ENCODE results near the gene FLT1. TPM values are rescaled to one million over a fixed set of nuclear protein-coding genes. Genes with fewer than 3 reads are reported as not detected.

Gene FLT1
- total and polyA plus RNA-seq, 7 donors = 9.0 to 38.6 (median 15.6) TPM

GRCh38 chr13:28533441-28534166, 38.7 kb upstream of the FLT1 start:
- WGBS, 3 donors = 85 to 92% (median 90%) methylated on average over 7 of the region's 7 CpGs
- DNase-seq (no peak), ATAC-seq (no peak)
- Histone ChIP-seq H3K27ac (peak overlapping the region; percentile 61), H3K9me3 (no peaks in the 10 kb centered on the region), H3K4me1 (no peaks in the 10 kb centered on the region), H3K27me3 (ENCODE audit: insufficient read depth in 3 of 3, low read length in 2 of 3) (peaks cover 0 to 58% (median 4%) of the 10 kb centered on the region in 3 donors), H3K4me3 (no peak overlapping the region), H3K36me3 (ENCODE audit: insufficient read depth in 1 of 2, low read depth in 1 of 2) (no peaks in the 10 kb centered on the region)
- TF ChIP-seq CTCF (IDR thresholded peaks at IDR 0.05) = no peak
- intact Hi-C loops (cut with DNase I) = loop anchor here in 1 of 2 donors (10.0 kb wide), 1 partner anchor 101 kb away; no protein-coding TSS in a partner anchor

GRCh38 chr13:28533125-28533436, 38.2 kb upstream of the FLT1 start:
- H3K27ac ChIP-seq = peak overlapping the region; percentile 61
- no peaks in the 10 kb centered on the region for H3K9me3 ChIP-seq
- H3K27me3 ChIP-seq (ENCODE audit: insufficient read depth in 3 of 3, low read length in 2 of 3) = peaks cover 0 to 58% (median 4%) of the 10 kb centered on the region in 3 donors
- DNase-seq (no peak), ATAC-seq (no peak)
- WGBS, 3 donors = 9 to 19% (median 15%) methylated on average over 10 of the region's 10 CpGs
- TF ChIP-seq CTCF (IDR thresholded peaks at IDR 0.05) = no peak
- peak overlapping the region; percentile 59 for H3K4me3 ChIP-seq
- intact Hi-C loops (cut with DNase I) = loop anchor here in 1 of 2 donors (10.0 kb wide), 1 partner anchor 102 kb away; no protein-coding TSS in a partner anchor
- H3K4me1 ChIP-seq = no peaks in the 10 kb centered on the region
- no peaks in the 10 kb centered on the region for H3K36me3 ChIP-seq (ENCODE audit: insufficient read depth in 1 of 2, low read depth in 1 of 2)

GRCh38 chr13:28532388-28533124, 37.6 kb upstream of the FLT1 start:
- Histone ChIP-seq H3K36me3 (ENCODE audit: insufficient read depth in 1 of 2, low read depth in 1 of 2) (no peaks in the 10 kb centered on the region), H3K27ac (peak overlapping the region; percentile 61), H3K27me3 (ENCODE audit: insufficient read depth in 3 of 3, low read length in 2 of 3) (peaks cover 0 to 58% (median 4%) of the 10 kb centered on the region in 3 donors), H3K4me3 (peak overlapping the region; percentile 59), H3K9me3 (no peaks in the 10 kb centered on the region), H3K4me1 (no peaks in the 10 kb centered on the region)
- DNase-seq (peak; percentile 23 to 66), ATAC-seq (peak; percentile 36 to 50 (median 40))
- TF ChIP-seq CTCF (IDR thresholded peaks at IDR 0.05) = no peak
- intact Hi-C loops (cut with DNase I) = loop anchor here in 1 of 2 donors (10.0 kb wide), 1 partner anchor 102 kb away; no protein-coding TSS in a partner anchor
- WGBS, 3 donors = 1 to 2% (median 1%) methylated on average over 75 to 96 of the region's 96 CpGs

- DNase-seq = peak; percentile 20 to 55
- H3K27me3 ChIP-seq (ENCODE audit: insufficient read depth in 3 of 3, low read length in 2 of 3) = peaks cover 0 to 58% (median 4%) of the 10 kb centered on the region in 3 donors
- peak in 2 of 4 donors; percentile 15 to 22 for ATAC-seq
- WGBS, 3 donors = 5 to 7% (median 5%) methylated on average over 24 to 25 of the region's 25 CpGs
- no peaks in the 10 kb centered on the region for H3K9me3 ChIP-seq
- TF ChIP-seq CTCF (IDR thresholded peaks at IDR 0.05) = no peak
- no peaks in the 10 kb centered on the region for H3K4me1 ChIP-seq
- peak overlapping the region; percentile 50 for H3K27ac ChIP-seq
- peak overlapping the region; percentile 59 for H3K4me3 ChIP-seq
- H3K36me3 ChIP-seq (ENCODE audit: insufficient read depth in 1 of 2, low read depth in 1 of 2) = no peaks in the 10 kb centered on the region
- intact Hi-C loops (cut with DNase I) = loop anchor here in 1 of 2 donors (10.0 kb wide), 1 partner anchor 103 kb away; no protein-coding TSS in a partner anchor
These were observed 37.0 kb upstream of the FLT1 start for GRCh38 chr13:28531845-28532387.

Measured in psoas muscle (tissue), 8 donors.